ENCODE results near the gene LRCH3. TPM values are rescaled to one million over a fixed set of nuclear protein-coding genes. Genes with fewer than 3 reads are reported as not detected.

Gene LRCH3
- total RNA-seq, 2 experiments from 2014 or later: 43.6 to 77.5 TPM

DNA sequence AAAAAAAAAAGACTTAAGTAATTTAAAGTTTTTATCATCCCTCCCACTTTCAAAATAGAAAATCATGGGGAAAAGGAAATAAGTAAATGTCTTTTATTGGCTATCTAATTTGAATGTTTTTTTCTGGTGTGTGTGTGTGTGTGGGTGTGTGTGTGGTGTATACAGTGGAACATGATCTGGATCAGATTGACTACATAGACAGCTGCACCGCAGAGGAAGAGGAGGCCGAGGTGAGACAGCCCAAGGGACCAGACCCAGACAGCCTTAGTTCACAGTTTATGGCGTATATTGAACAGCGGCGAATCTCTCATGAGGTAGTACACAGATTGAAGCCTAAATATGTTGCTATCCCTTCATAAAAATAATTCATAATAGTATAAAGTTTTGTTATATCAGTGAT is 44.5 kb downstream of the LRCH3 start:
- ATAC-seq (no peak), DNase-seq (peak; percentile 13)
- Mint-ChIP-seq H3K4me1 (peaks cover 5% of the 10 kb centered on the region), H3K36me3 (ENCODE audit: low read depth) (peaks cover 43% of the 10 kb centered on the region), H3K4me3 (no peak overlapping the region), H3K27ac (no peak overlapping the region), H3K27me3 (no peaks in the 10 kb centered on the region), H3K9me3 (ENCODE audit: low read depth) (no peaks in the 10 kb centered on the region)
- intact Hi-C loops (cut with DNase I, micrococcal nuclease): no loop called here
- POLR2A ChIA-PET: no interaction called here
- CTCF ChIA-PET: no interaction called here

DNA sequence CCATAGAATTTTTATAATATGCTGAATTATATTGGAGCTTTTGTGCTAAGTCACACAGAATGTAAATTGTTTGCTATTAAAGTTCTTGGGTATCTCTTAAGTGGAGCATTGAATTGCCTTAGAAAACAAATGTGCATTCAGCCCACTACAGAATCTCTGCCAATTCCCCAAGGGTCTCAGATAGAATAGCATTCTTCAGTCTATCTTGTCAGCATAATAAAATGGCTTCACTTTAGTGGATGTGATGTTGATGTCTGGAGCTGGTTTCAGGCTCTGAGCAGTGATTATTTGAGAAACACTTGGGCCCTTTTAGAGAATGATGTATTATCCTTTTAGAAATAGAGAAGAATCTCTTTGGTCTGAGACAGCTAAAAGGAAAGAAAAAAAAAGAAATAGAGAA is 45.2 kb downstream of the LRCH3 start:
- H3K9me3 Mint-ChIP-seq (ENCODE audit: low read depth): no peaks in the 10 kb centered on the region
- intact Hi-C loops (cut with DNase I, micrococcal nuclease): no loop called here
- H3K4me3 Mint-ChIP-seq: no peak overlapping the region
- peaks cover 45% of the 10 kb centered on the region for H3K36me3 Mint-ChIP-seq (ENCODE audit: low read depth)
- DNase-seq: no peak
- no peak overlapping the region for H3K27ac Mint-ChIP-seq
- H3K27me3 Mint-ChIP-seq: no peaks in the 10 kb centered on the region
- peaks cover 5% of the 10 kb centered on the region for H3K4me1 Mint-ChIP-seq
- no peak for ATAC-seq
- CTCF ChIA-PET: no interaction called here
- POLR2A ChIA-PET: no interaction called here

DNA sequence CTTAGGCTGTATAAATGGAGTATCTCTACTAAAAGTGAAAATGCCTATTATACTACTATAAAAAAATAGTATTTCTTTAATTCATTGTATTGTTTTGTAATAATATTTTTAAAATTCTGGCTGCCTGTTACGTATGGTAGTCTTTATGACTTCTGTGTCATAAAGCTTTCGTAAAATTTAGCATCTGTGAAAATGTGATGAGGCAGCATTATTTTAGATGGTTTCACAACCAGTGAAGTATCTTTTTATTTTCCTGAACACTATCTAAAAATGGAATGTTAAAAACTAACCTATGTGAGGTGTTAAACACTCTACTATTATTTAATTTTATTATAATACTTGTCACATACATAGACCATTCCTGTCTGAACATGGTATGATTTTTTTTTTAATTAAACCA is 46.2 kb downstream of the LRCH3 start:
- no peak overlapping the region for H3K4me3 Mint-ChIP-seq
- peaks cover 44% of the 10 kb centered on the region for H3K36me3 Mint-ChIP-seq (ENCODE audit: low read depth)
- no peak overlapping the region for H3K27ac Mint-ChIP-seq
- H3K9me3 Mint-ChIP-seq (ENCODE audit: low read depth): no peaks in the 10 kb centered on the region
- H3K27me3 Mint-ChIP-seq: no peaks in the 10 kb centered on the region
- ATAC-seq: no peak
- intact Hi-C loops (cut with DNase I, micrococcal nuclease): no loop called here
- peaks cover 5% of the 10 kb centered on the region for H3K4me1 Mint-ChIP-seq
- no peak for DNase-seq
- ChIA-PET POLR2A (no interaction called here), CTCF (no interaction called here)

DNA sequence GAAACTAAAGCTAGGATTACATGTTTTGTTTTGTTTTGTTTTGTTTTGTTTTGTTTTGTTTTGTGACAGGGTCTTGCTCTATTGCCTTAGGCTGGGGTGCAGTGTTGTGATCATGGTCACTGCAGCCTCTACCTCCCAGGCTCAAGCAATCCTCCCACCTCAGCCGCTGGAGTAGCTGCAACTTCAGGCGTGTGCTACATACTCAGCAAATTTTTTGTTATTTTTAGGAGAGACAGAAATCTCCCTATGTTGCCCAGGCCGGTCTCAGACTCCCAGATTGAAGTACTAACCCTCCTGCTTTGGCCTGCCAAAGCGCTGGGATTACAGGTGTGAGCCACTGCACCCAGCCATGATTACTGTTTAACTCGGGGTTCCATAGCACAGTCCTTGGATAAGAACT is 50.7 kb downstream of the LRCH3 start:
- ChIA-PET CTCF (interaction anchor here (0.7 kb wide), 2 partner anchors 9 to 59 kb away, joined by 3 read pairs; no protein-coding TSS in a partner anchor), POLR2A (no interaction called here)
- Mint-ChIP-seq H3K27me3 (no peaks in the 10 kb centered on the region), H3K4me3 (no peak overlapping the region), H3K9me3 (ENCODE audit: low read depth) (no peaks in the 10 kb centered on the region), H3K36me3 (ENCODE audit: low read depth) (peaks cover 49% of the 10 kb centered on the region), H3K27ac (no peak overlapping the region), H3K4me1 (peaks cover 9% of the 10 kb centered on the region)
- ATAC-seq (no peak), DNase-seq (no peak)
- intact Hi-C loops (cut with DNase I, micrococcal nuclease): no loop called here

DNA sequence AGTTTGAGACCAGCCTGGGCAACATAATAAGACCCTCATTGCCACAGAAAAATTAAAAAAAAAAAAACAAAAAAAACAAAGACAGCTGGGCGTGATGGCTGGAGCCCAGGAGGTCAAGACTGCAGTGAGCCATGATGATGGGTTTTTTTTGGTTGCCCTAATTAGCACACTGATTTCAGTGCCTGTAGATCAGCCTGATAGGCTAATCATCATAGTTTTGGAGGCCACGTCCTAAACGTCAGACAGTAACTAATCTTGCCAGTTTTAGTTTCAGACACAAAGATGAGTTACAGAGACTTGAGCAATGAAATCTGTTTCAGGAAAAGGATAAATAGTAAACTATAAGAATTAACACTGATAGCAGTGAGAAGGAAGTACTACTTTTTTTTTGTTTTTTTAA is 55.4 kb downstream of the LRCH3 start:
- no peak for DNase-seq
- H3K27ac Mint-ChIP-seq: no peak overlapping the region
- peak; percentile 19 for ATAC-seq
- intact Hi-C loops (cut with DNase I, micrococcal nuclease): loop anchor here in 1 of 2 experiments (5.0 kb wide), 1 partner anchor 134 kb away; no protein-coding TSS in a partner anchor
- no peaks in the 10 kb centered on the region for H3K9me3 Mint-ChIP-seq (ENCODE audit: low read depth)
- ChIA-PET CTCF (no interaction called here), POLR2A (no interaction called here)
- H3K27me3 Mint-ChIP-seq: no peaks in the 10 kb centered on the region
- H3K36me3 Mint-ChIP-seq (ENCODE audit: low read depth): peaks cover 52% of the 10 kb centered on the region
- peaks cover 29% of the 10 kb centered on the region for H3K4me1 Mint-ChIP-seq
- no peak overlapping the region for H3K4me3 Mint-ChIP-seq

DNA sequence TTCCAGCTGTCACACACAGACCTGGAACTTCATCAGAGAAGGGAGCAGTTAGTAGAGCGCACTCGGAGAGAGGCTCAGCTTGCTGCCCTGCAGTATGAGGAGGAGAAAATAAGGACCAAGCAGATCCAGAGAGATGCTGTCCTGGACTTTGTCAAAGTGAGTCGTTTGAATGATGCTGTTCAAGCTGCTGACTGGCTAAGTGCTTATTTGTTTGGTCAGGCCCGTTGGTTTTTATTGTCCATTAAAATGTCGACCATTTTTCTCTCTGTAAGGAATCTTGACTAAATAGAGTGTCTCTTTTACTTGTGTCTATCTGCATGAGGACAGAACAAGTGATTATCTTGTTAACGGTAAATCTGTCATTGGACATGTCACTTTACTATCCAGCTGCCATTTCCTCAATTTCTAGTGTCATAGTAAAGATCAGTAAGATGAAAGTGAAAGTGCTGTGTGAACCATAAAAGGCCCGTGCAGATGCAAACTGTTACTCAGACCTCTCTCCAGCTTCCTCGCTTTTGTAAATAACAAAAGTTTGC is 56.9 kb downstream of the LRCH3 start:
- peaks cover 29% of the 10 kb centered on the region for H3K4me1 Mint-ChIP-seq

DNA sequence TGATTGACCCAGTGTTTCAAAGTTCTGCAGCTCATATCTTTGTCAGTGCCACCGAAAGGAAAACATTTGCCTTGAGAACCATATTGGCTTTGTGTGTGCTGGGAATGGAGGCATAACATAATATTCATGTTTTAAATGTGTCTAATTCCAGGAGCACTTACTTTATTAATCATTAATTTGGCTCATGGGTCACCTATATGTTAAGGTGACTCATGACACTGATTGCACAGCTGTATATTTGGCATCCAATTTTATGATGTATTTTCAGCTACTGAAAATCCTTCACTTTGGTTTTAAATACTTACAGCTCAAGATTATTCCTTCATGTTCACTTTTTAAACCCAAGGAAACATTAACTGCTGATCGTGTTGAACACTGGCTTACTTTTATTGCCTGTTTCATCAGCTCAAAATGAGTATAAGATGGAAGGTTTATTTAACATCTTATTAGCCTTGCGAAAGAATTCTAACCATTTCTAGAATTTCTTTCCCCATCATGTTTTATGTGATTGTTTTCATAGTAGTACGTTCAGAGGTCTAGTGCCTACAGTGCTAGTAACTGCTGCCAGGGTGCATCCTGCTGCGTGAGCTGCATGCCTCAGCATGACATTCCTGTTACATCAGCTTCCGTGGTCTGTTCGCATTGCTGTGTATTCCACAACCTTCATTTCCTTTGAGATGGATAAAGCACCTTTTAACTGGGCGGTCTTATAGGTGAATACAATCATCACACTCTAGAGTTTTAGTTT is 63.7 kb downstream of the LRCH3 start:
- peaks cover 5% of the 10 kb centered on the region for H3K4me1 Mint-ChIP-seq
- ChIA-PET POLR2A (no interaction called here), CTCF (no interaction called here)
- H3K4me3 Mint-ChIP-seq: no peak overlapping the region
- peaks cover 51% of the 10 kb centered on the region for H3K36me3 Mint-ChIP-seq (ENCODE audit: low read depth)
- intact Hi-C loops (cut with DNase I, micrococcal nuclease): no loop called here
- H3K27me3 Mint-ChIP-seq: no peaks in the 10 kb centered on the region
- DNase-seq (no peak), ATAC-seq (no peak)
- H3K9me3 Mint-ChIP-seq (ENCODE audit: low read depth): no peaks in the 10 kb centered on the region
- no peak overlapping the region for H3K27ac Mint-ChIP-seq

More for the DNA sequence above, 56.9 kb downstream of the LRCH3 start:
- DNase-seq (peak; percentile 38), ATAC-seq (peak; percentile 90)
- peak overlapping the region; percentile 93 for H3K27ac Mint-ChIP-seq
- peaks cover 60% of the 10 kb centered on the region for H3K36me3 Mint-ChIP-seq (ENCODE audit: low read depth)
- intact Hi-C loops (cut with DNase I, micrococcal nuclease): loop anchor here in 1 of 2 experiments (5.0 kb wide), 1 partner anchor 136 kb away; no protein-coding TSS in a partner anchor
- ChIA-PET POLR2A (interaction anchor here (1.2 kb wide), 1 partner anchor 9 kb away, joined by 5 read pairs; no protein-coding TSS in a partner anchor), CTCF (interaction anchor here (0.8 to 1.2 kb wide), 2 partner anchors 23 to 95 kb away, joined by 3 read pairs; no protein-coding TSS in a partner anchor)
- H3K4me3 Mint-ChIP-seq: peak overlapping the region; percentile 66
- H3K27me3 Mint-ChIP-seq: no peaks in the 10 kb centered on the region
- no peaks in the 10 kb centered on the region for H3K9me3 Mint-ChIP-seq (ENCODE audit: low read depth)

DNA sequence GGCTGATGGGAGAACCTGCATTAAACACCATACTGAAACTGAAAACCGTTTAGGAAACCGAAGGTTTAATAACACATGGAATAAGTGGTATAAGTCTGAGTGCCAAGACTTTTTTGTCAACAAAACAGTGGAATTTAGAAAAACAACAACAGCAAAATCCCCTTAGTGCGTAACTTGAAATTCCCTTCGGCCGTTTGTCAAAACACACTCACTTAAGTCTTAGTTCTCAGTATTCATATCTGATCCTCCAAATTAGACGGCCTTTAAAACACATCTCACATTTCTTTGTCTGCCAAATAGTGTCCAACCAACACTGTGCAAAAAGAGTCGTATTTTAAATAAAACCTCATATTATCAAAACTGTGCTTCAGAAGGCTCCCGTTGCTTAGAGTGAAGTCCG is 64.5 kb downstream of the LRCH3 start:
- ATAC-seq (no peak), DNase-seq (no peak)
- H3K27me3 Mint-ChIP-seq: no peaks in the 10 kb centered on the region
- intact Hi-C loops (cut with DNase I, micrococcal nuclease): no loop called here
- no peak overlapping the region for H3K4me3 Mint-ChIP-seq
- H3K27ac Mint-ChIP-seq: no peak overlapping the region
- H3K36me3 Mint-ChIP-seq (ENCODE audit: low read depth): peaks cover 49% of the 10 kb centered on the region
- H3K4me1 Mint-ChIP-seq: peaks cover 5% of the 10 kb centered on the region
- H3K9me3 Mint-ChIP-seq (ENCODE audit: low read depth): no peaks in the 10 kb centered on the region
- ChIA-PET POLR2A (no interaction called here), CTCF (interaction anchor here (1.0 kb wide), 1 partner anchor 13 kb away, joined by 3 read pairs; no protein-coding TSS in a partner anchor)

DNA sequence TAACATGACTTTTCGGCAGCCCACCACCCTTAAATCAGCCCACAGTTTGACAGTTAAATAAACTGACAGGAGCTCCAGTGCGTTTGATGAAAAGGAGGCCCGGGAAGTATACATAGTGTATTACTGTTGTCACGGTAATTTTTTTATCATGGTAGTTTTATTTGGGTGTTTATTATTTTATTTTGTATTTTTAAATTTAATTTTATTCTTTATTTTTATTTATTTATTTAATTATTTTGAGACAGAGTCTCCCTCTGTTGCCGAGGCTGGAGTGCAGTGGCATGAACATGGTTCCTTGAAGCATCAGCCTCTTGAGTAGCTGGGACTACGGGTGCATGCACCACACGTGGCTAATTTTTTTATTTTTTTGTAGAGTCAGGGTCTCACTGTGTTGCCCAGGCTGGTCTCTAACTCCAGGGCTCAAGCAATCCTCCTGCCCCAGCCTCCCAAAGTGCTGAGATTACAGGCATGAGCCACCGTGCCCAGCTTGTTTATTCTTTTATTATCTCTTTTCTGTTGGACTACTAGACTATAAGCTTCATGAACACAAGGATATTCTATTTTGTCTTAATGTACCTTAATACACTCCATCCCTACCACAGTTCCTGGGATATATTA is 65.3 kb downstream of the LRCH3 start:
- Mint-ChIP-seq H3K4me1 (peaks cover 10% of the 10 kb centered on the region), H3K4me3 (no peak overlapping the region), H3K9me3 (ENCODE audit: low read depth) (no peaks in the 10 kb centered on the region), H3K27me3 (no peaks in the 10 kb centered on the region), H3K36me3 (ENCODE audit: low read depth) (peaks cover 42% of the 10 kb centered on the region), H3K27ac (no peak overlapping the region)
- ChIA-PET POLR2A (interaction anchor here (1.4 kb wide), 1 partner anchor 8 kb away, joined by 5 read pairs; no protein-coding TSS in a partner anchor), CTCF (interaction anchor here (0.9 to 1.0 kb wide), 2 partner anchors 13 to 213 kb away, joined by 3 read pairs; no protein-coding TSS in a partner anchor)
- intact Hi-C loops (cut with DNase I, micrococcal nuclease): no loop called here
- ATAC-seq: no peak
- no peak for DNase-seq

DNA sequence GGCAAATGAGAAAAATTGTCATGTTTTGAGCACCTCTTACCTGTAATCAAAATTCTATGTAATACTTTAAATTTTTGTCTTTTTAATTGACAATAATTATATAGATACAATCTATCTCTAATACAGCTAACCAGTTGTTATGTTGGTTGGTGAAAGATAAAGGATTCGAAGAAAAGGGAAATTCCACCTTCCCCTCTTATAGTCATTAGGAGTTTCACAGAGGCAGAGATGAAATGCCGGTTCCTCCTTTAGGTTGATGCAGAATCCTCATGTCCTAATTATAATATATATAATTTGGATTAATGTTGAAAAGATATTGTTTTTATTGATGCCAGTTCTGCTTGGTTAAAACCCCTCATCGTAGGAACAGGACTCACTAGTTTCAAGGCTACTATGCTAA is 67.1 kb downstream of the LRCH3 start:
- peaks cover 10% of the 10 kb centered on the region for H3K4me1 Mint-ChIP-seq
- intact Hi-C loops (cut with DNase I, micrococcal nuclease): no loop called here
- H3K27me3 Mint-ChIP-seq: no peaks in the 10 kb centered on the region
- ATAC-seq (no peak), DNase-seq (no peak)
- CTCF ChIA-PET: interaction anchor here (0.5 to 0.6 kb wide), 2 partner anchors 107 to 125 kb away, joined by 3 read pairs; no protein-coding TSS in a partner anchor
- H3K36me3 Mint-ChIP-seq (ENCODE audit: low read depth): peaks cover 32% of the 10 kb centered on the region
- no peak overlapping the region for H3K27ac Mint-ChIP-seq
- POLR2A ChIA-PET: no interaction called here
- no peak overlapping the region for H3K4me3 Mint-ChIP-seq
- no peaks in the 10 kb centered on the region for H3K9me3 Mint-ChIP-seq (ENCODE audit: low read depth)

DNA sequence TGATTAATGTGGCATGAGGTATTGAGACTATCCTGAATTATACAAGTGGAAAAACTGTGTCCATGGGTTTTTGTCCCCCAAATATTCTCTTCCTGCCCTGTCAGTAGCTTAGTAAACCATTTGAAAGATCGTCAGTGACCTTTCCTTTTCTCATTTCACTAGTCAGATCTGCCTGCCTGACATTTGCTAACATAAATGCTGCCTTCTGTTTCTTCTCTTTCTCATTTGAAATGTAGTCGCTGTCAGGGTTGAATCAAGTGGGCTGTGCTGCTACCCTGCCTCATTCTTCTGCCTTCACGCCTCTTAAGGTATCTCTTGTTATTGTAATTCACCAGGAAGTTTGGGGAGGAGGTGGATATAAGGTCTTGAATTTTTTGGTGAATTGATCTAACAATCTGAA is 67.5 kb downstream of the LRCH3 start:
- Mint-ChIP-seq H3K27me3 (no peaks in the 10 kb centered on the region), H3K36me3 (ENCODE audit: low read depth) (peaks cover 32% of the 10 kb centered on the region), H3K27ac (no peak overlapping the region), H3K4me1 (peaks cover 10% of the 10 kb centered on the region), H3K9me3 (ENCODE audit: low read depth) (no peaks in the 10 kb centered on the region), H3K4me3 (no peak overlapping the region)
- ChIA-PET CTCF (interaction anchor here (0.5 kb wide), 1 partner anchor 124 kb away, joined by 3 read pairs; no protein-coding TSS in a partner anchor), POLR2A (no interaction called here)
- DNase-seq: no peak
- ATAC-seq: no peak
- intact Hi-C loops (cut with DNase I, micrococcal nuclease): no loop called here
